Liver (tissue), 9 donors: ENCODE results near the gene RELCH. TPM values are rescaled to one million over a fixed set of nuclear protein-coding genes. Genes with fewer than 3 reads are reported as not detected.

ENCODE experiments used
- DNase-seq: peaks from one replicate; pipeline ENCODE4 v3.0.0-alpha.2; 2017; ENCODE audit warnings: low spot score
- H3K27ac ChIP-seq, 2 donors: one replicate each; pipeline ENCODE4 v1.7.0; 2013; ENCODE audit warnings: inconsistent platforms in 2 of 2, low read length in 2 of 2, control low read depth in 1 of 2, low read depth in 1 of 2, mild to moderate bottlenecking in 1 of 2
- H3K27me3 ChIP-seq, 4 donors: one replicate each; pipeline versions ENCODE4 v1.6.1 to v1.7.0; 2013; ENCODE audit warnings: low read length in 3 of 4, inconsistent platforms in 1 of 4, mild to moderate bottlenecking in 1 of 4, moderate library complexity in 1 of 4; ENCODE audit not compliant: control insufficient read depth in 4 of 4, insufficient read depth in 4 of 4
- H3K36me3 ChIP-seq, 4 donors: one replicate each; pipeline versions ENCODE4 v1.6.1 to v1.7.0; 2013; ENCODE audit warnings: low read length in 3 of 4, mild to moderate bottlenecking in 3 of 4, low read depth in 1 of 4, moderate library complexity in 1 of 4; ENCODE audit not compliant: control insufficient read depth in 4 of 4, insufficient read depth in 3 of 4
- H3K4me1 ChIP-seq, 4 donors: one replicate each; pipeline versions ENCODE4 v1.6.1 to v1.7.0; 2013; ENCODE audit warnings: low read length in 3 of 4, mild to moderate bottlenecking in 3 of 4, moderate library complexity in 1 of 4; ENCODE audit not compliant: control insufficient read depth in 4 of 4, insufficient read depth in 4 of 4
- H3K4me3 ChIP-seq, 3 donors: one replicate each; pipeline versions ENCODE4 v1.6.1 to v1.7.0; 2013; ENCODE audit warnings: low read length in 3 of 3, control low read depth in 1 of 3, low read depth in 1 of 3, mild to moderate bottlenecking in 1 of 3
- H3K9ac ChIP-seq, 2 donors: one replicate each; pipeline ENCODE4 v1.7.0; 2013; ENCODE audit warnings: low read length in 2 of 2, mild to moderate bottlenecking in 2 of 2, moderate library complexity in 2 of 2, control low read depth in 1 of 2, low read depth in 1 of 2
- H3K9me3 ChIP-seq, 4 donors: one replicate each; pipeline versions ENCODE4 v1.6.1 to v1.7.0; 2013; ENCODE audit warnings: low read length in 3 of 4; ENCODE audit not compliant: control insufficient read depth in 4 of 4
- HNF4A ChIP-seq, 2 donors: conservative IDR thresholded peaks; 2 replicates each; pipeline ENCODE4 v1.6.1; 2016; ENCODE audit warnings: antibody characterized with exemption in 2 of 2, mild to moderate bottlenecking in 2 of 2
- NR2F2 ChIP-seq: IDR thresholded peaks from 2 replicates; pipeline ENCODE4 v1.6.1; 2016; ENCODE audit warnings: antibody characterized with exemption
- WGBS: extraction: QIAGEN DNeasy Blood & Tissue Kit; methylation state at CpG from one replicate; pipeline ENCODE4 v1.1.7; 2013; 5-methylcytosine and 5-hydroxymethylcytosine counted together
- polyA plus RNA-seq, 2 donors: library from polyadenylated mRNA; stranded (reverse) in 1 of 2; unstranded in 1 of 2; fragments of 200-250 nt in 1 of 2; fragments of >200 nt in 1 of 2; fragmentation: Nextera tagmentation in 1 of 2; extraction: Ambion mirVana in 1 of 2; gene quantifications; one replicate each; pipeline versions ENCODE4 v1.2.1 to v1.2.3, GENCODE V29; 2013 to 2015
- total RNA-seq, 2 donors: library from RNA; depleted of rRNA; stranded (reverse); fragments of >200 nt; gene quantifications; one replicate each; pipeline ENCODE4 v1.2.3, GENCODE V29; 2014
- TF ChIP-seq, protein P1 (sequence below): IDR thresholded peaks from 2 replicates; pipeline ENCODE4 v1.6.1; 2016; ENCODE audit warnings: antibody characterized with exemption
- TF ChIP-seq, protein P2 (sequence below): IDR thresholded peaks from 2 replicates; pipeline ENCODE4 v1.6.1; 2016; ENCODE audit warnings: antibody characterized with exemption
- TF ChIP-seq, protein P3 (sequence below): fragments of 150-350 bp; IDR thresholded peaks from 2 replicates; pipeline ENCODE4 v1.5.1; 2017; ENCODE audit warnings: improper control_type of control experiment, low read depth, low read length; ENCODE audit not compliant: missing input control
- TF ChIP-seq, protein P4 (sequence below): IDR thresholded peaks from 2 replicates; pipeline ENCODE4 v1.6.1; 2016; ENCODE audit warnings: antibody characterized with exemption, mild to moderate bottlenecking
- donor health status: healthy.
- donor health status: healthy.
- donor health status: healthy.
- donor health status: healthy.
- donor health status: healthy.

The RELCH gene
- total and polyA plus RNA-seq, 4 donors = 4.3 to 21.7 (median 11.0) TPM

DNA sequence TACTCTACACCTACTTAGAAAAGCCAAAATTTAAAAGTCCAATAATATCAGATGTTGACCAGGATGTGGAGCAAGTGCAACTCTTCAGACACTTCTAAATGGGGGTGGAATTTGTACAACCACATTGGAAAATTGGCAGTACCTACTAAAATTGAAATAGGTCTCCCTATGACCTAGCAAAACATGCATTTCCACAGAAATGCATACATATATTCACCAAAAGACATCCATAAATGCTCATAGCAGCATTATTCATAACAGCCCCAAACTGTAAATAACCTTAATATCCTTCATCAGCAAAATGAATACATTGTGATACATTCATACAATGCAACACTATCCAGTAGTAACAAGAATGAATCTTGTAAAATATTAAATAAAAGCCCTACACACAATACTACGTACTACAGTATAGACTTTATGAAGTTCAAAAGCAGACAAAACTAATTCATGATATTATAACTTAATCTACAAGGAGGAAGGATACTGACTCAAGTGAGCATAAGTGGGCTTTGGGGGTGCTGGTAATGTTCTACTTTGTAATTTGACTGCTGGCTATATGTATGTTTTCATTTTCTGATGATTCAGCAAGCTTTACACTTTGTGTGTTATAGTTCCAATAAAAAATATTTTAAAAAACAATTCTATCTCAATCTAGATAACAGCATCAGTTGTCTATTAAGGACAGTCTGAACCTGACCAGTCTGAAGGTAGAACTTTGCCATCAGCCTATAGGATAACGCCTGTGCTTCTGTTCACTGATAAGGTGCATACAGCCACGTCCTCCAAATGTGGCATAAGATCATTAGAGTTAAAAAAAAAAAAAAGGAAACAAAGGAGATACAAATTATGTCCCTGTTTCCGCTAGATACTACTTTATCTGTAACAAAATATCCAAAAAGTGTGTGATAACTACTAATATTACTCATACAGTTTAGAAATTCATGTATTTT lies 131.4 kb downstream of the RELCH start:
- 74% methylated on average over 4 of the region's 4 CpGs for WGBS
- H3K27me3 ChIP-seq = no peaks in the 10 kb centered on the region
- TF ChIP-seq, protein P1, sequence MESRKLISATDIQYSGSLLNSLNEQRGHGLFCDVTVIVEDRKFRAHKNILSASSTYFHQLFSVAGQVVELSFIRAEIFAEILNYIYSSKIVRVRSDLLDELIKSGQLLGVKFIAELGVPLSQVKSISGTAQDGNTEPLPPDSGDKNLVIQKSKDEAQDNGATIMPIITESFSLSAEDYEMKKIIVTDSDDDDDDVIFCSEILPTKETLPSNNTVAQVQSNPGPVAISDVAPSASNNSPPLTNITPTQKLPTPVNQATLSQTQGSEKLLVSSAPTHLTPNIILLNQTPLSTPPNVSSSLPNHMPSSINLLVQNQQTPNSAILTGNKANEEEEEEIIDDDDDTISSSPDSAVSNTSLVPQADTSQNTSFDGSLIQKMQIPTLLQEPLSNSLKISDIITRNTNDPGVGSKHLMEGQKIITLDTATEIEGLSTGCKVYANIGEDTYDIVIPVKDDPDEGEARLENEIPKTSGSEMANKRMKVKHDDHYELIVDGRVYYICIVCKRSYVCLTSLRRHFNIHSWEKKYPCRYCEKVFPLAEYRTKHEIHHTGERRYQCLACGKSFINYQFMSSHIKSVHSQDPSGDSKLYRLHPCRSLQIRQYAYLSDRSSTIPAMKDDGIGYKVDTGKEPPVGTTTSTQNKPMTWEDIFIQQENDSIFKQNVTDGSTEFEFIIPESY = no peak
- no peak for TF ChIP-seq NR2F2
- TF ChIP-seq, protein P2, sequence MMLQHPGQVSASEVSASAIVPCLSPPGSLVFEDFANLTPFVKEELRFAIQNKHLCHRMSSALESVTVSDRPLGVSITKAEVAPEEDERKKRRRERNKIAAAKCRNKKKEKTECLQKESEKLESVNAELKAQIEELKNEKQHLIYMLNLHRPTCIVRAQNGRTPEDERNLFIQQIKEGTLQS = no peak
- no peaks in the 10 kb centered on the region for H3K9me3 ChIP-seq
- H3K4me1 ChIP-seq = no peaks in the 10 kb centered on the region
- DNase-seq = no peak
- H3K36me3 ChIP-seq = no peaks in the 10 kb centered on the region
- H3K27ac ChIP-seq = no peak overlapping the region
- no peak overlapping the region for H3K9ac ChIP-seq
- no peak overlapping the region for H3K4me3 ChIP-seq

DNA sequence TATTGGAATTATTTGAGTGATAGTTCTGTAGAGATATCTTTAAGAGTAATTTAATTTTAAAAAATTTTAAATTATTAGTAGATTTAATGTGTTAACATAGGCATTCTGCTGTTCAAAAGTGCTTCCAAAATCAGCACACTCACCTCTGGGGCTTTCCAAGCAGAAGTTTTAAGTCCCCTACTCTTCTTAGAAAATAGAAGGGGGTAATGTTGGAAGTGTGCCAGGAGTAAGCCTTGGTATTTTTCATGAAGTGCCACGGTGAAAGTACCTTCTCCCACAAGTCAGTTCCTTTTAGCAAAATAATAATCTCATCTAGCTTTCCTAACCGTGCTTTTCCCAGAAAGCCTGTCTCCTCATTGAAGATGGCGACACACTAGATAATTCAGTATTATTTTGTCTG lies 134.1 kb downstream of the RELCH start:
- Histone ChIP-seq H3K4me1 (peaks cover 0 to 14% (median 9%) of the 10 kb centered on the region in 4 donors), H3K27me3 (no peaks in the 10 kb centered on the region), H3K36me3 (no peaks in the 10 kb centered on the region), H3K9ac (no peak overlapping the region), H3K9me3 (no peaks in the 10 kb centered on the region), H3K27ac (no peak overlapping the region), H3K4me3 (no peak overlapping the region)
- 61% methylated on average over 3 of the region's 3 CpGs for WGBS
- DNase-seq = no peak
- TF ChIP-seq HNF4A (conservative IDR thresholded peaks at IDR 0.05) = no peak
- TF ChIP-seq, protein P3, sequence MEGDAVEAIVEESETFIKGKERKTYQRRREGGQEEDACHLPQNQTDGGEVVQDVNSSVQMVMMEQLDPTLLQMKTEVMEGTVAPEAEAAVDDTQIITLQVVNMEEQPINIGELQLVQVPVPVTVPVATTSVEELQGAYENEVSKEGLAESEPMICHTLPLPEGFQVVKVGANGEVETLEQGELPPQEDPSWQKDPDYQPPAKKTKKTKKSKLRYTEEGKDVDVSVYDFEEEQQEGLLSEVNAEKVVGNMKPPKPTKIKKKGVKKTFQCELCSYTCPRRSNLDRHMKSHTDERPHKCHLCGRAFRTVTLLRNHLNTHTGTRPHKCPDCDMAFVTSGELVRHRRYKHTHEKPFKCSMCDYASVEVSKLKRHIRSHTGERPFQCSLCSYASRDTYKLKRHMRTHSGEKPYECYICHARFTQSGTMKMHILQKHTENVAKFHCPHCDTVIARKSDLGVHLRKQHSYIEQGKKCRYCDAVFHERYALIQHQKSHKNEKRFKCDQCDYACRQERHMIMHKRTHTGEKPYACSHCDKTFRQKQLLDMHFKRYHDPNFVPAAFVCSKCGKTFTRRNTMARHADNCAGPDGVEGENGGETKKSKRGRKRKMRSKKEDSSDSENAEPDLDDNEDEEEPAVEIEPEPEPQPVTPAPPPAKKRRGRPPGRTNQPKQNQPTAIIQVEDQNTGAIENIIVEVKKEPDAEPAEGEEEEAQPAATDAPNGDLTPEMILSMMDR = no peak
- TF ChIP-seq, protein P4, sequence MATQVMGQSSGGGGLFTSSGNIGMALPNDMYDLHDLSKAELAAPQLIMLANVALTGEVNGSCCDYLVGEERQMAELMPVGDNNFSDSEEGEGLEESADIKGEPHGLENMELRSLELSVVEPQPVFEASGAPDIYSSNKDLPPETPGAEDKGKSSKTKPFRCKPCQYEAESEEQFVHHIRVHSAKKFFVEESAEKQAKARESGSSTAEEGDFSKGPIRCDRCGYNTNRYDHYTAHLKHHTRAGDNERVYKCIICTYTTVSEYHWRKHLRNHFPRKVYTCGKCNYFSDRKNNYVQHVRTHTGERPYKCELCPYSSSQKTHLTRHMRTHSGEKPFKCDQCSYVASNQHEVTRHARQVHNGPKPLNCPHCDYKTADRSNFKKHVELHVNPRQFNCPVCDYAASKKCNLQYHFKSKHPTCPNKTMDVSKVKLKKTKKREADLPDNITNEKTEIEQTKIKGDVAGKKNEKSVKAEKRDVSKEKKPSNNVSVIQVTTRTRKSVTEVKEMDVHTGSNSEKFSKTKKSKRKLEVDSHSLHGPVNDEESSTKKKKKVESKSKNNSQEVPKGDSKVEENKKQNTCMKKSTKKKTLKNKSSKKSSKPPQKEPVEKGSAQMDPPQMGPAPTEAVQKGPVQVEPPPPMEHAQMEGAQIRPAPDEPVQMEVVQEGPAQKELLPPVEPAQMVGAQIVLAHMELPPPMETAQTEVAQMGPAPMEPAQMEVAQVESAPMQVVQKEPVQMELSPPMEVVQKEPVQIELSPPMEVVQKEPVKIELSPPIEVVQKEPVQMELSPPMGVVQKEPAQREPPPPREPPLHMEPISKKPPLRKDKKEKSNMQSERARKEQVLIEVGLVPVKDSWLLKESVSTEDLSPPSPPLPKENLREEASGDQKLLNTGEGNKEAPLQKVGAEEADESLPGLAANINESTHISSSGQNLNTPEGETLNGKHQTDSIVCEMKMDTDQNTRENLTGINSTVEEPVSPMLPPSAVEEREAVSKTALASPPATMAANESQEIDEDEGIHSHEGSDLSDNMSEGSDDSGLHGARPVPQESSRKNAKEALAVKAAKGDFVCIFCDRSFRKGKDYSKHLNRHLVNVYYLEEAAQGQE = no peak
